Endothelial cell of umbilical vein (primary cell): ENCODE results near the gene KLRF1. TPM values are rescaled to one million over a fixed set of nuclear protein-coding genes. Genes with fewer than 3 reads are reported as not detected.

Experiments
- BruUV-seq: library from RNA; stranded (reverse); fragments of 400-500 nt; replicated peaks from 2 replicates; lab custom pipeline; 2021; lab: Mats Ljungman, UMichigan
- CTCF ChIA-PET: fragments of 300-600, 350-600 bp; sonication (Branson Sonifier 250); formaldehyde crosslinking; loops from one replicate; lab custom pipeline; 2021; ENCODE audit warnings: antibody characterized with exemption, inconsistent platforms; lab: Charles Lee
- POLR2A ChIA-PET: fragments of 300-600, 350-600 bp; sonication (Branson Sonifier 250); formaldehyde crosslinking; loops from one replicate; lab custom pipeline; 2021; ENCODE audit warnings: antibody characterized with exemption, inconsistent platforms; lab: Charles Lee
- DNase-seq: peaks from one replicate; pipeline ENCODE4 v3.0.0-alpha.2; 2011; ENCODE audit warnings: low read depth, low spot score
- FAIRE-seq: peaks from 2 replicates; lab custom pipeline; 2011; peaks lifted over from hg19 to GRCh38; lab: Jason Lieb, UNC
- H2AFZ ChIP-seq: 2 replicates; pipeline ENCODE4 v1.6.0; 2012; ENCODE audit warnings: low read depth, low read length, control low read depth, inconsistent platforms
- H3K27ac ChIP-seq: 2 replicates; pipeline ENCODE4 v1.5.1; 2011; ENCODE audit warnings: low read depth, mild to moderate bottlenecking, control low read depth, low read length, moderate library complexity; ENCODE audit not compliant: insufficient read depth
- H3K27me3 ChIP-seq, 2 experiments: 2 replicates each; pipeline versions ENCODE4 v1.6.0 to v1.6.1; 2011; ENCODE audit warnings: low read length in 2 of 2, mixed read lengths in 1 of 2; ENCODE audit not compliant: control insufficient read depth in 2 of 2, insufficient read depth in 2 of 2
- H3K36me3 ChIP-seq, 2 experiments: 2 replicates in 1 of 2; 3 replicates in 1 of 2; pipeline ENCODE4 v1.5.1; 2011; ENCODE audit warnings: low read length in 2 of 2, mild to moderate bottlenecking in 1 of 2, moderate library complexity in 1 of 2; ENCODE audit not compliant: control insufficient read depth in 2 of 2, insufficient read depth in 2 of 2; ENCODE audit errors: extremely low read depth in 1 of 2
- H3K4me1 ChIP-seq: 3 replicates; pipeline ENCODE4 v1.5.1; 2011; ENCODE audit warnings: mild to moderate bottlenecking, low read length; ENCODE audit not compliant: control insufficient read depth, insufficient read depth; ENCODE audit errors: extremely low read depth
- H3K4me2 ChIP-seq: 2 replicates; pipeline ENCODE4 v1.6.1; 2011; ENCODE audit warnings: low read length, control low read depth, mixed read lengths; ENCODE audit not compliant: insufficient read depth
- H3K4me3 ChIP-seq, 3 experiments: fragments of 200-600 bp in 1 of 3; sonication (generic), shearing (Covaris generic) in 1 of 3; replicated peaks in 1 of 3; 2 replicates each; pipeline ENCODE4 v1.5.1; 2011 to 2016; ENCODE audit warnings: control low read depth in 3 of 3, low read length in 3 of 3, mild to moderate bottlenecking in 2 of 3, inconsistent platforms in 1 of 3, low read depth in 1 of 3, moderate library complexity in 1 of 3; ENCODE audit not compliant: insufficient read depth in 1 of 3
- H3K79me2 ChIP-seq: 2 replicates; pipeline ENCODE4 v1.6.0; 2012; ENCODE audit warnings: low read length, inconsistent platforms; ENCODE audit not compliant: control insufficient read depth, insufficient read depth
- H3K9ac ChIP-seq: replicated peaks from 2 replicates; pipeline ENCODE3; 2011; ENCODE audit warnings: low read length, control low read depth; ENCODE audit not compliant: insufficient read depth; ENCODE audit errors: extremely low read depth
- H3K9me1 ChIP-seq: replicated peaks from 3 replicates; pipeline ENCODE4 v1.6.0; 2011; ENCODE audit warnings: mild to moderate bottlenecking, low read length; ENCODE audit not compliant: control insufficient read depth, insufficient read depth; ENCODE audit errors: extremely low read depth
- H3K9me3 ChIP-seq: replicated peaks from 2 replicates; pipeline ENCODE4 v1.5.1; 2012; ENCODE audit warnings: low read length, inconsistent platforms; ENCODE audit not compliant: control insufficient read depth, insufficient read depth
- H4K20me1 ChIP-seq: replicated peaks from 2 replicates; pipeline ENCODE3; 2011; ENCODE audit warnings: mild to moderate bottlenecking, low read length; ENCODE audit not compliant: control insufficient read depth, insufficient read depth; ENCODE audit errors: extremely low read depth
- EZH2 ChIP-seq: IDR thresholded peaks from 2 replicates; pipeline ENCODE4 v1.6.1; 2012; ENCODE audit warnings: borderline replicate concordance, low read depth, mild to moderate bottlenecking, moderate library complexity, low read length, inconsistent platforms; ENCODE audit not compliant: severe bottlenecking
- FOS ChIP-seq: IDR thresholded peaks from 2 replicates; pipeline ENCODE4 v1.6.1; 2011; ENCODE audit warnings: mild to moderate bottlenecking, low read length, moderate library complexity, borderline replicate concordance; ENCODE audit not compliant: insufficient read depth
- GATA2 ChIP-seq: IDR thresholded peaks from 2 replicates; pipeline ENCODE4 v1.7.0; 2011; ENCODE audit warnings: low read depth, mild to moderate bottlenecking, moderate library complexity, mixed read lengths, low read length; ENCODE audit not compliant: insufficient read length, insufficient read depth
- JUN ChIP-seq: IDR thresholded peaks from 2 replicates; pipeline ENCODE4 v1.6.1; 2011; ENCODE audit warnings: borderline replicate concordance, low read depth; ENCODE audit not compliant: insufficient read length, insufficient read depth
- MYC ChIP-seq: IDR thresholded peaks from one replicate; pipeline ENCODE4 v1.6.1; 2011; ENCODE audit warnings: mild to moderate bottlenecking, low read depth, low read length
- POLR2A ChIP-seq: IDR thresholded peaks from 2 replicates; pipeline ENCODE4 v1.6.1; 2012; ENCODE audit warnings: low read depth, mild to moderate bottlenecking, control low read depth, low read length
- POLR2AphosphoS5 ChIP-seq: IDR thresholded peaks from 2 replicates; pipeline ENCODE4 v1.6.1; 2012; ENCODE audit warnings: low read depth, mild to moderate bottlenecking, control low read depth, low read length, moderate library complexity; ENCODE audit not compliant: insufficient read depth
- dilution Hi-C: fragments of 300-500 bp; cut with MboI; formaldehyde crosslinking; loops from one replicate; pipeline ENCODE4 v1.15.0; 2019; ENCODE audit warnings: low sequenced_read_pairs; ENCODE audit not compliant: extremely low pct_ligation_motif_present
- intact Hi-C: fragments of 100-400 bp; cut with micrococcal nuclease; formaldehyde crosslinking; loops from one replicate; pipeline ENCODE4 v1.10.0; 2022
- polyA plus RNA-seq, 4 experiments: library from polyadenylated mRNA; depleted of rRNA in 3 of 4; stranded (reverse) in 3 of 4; unstranded in 1 of 4; fragments of >200 nt; gene quantifications; 2 replicates each; pipeline versions ENCODE4 v1.2.1 to v1.2.3, GENCODE V29; 2011 to 2012; ENCODE audit warnings: missing spikeins in 1 of 4
- total RNA-seq: library from RNA; stranded (reverse); gene quantifications from 2 replicates; pipeline ENCODE4 v1.2.3, GENCODE V29; 2021
- TF ChIP-seq, protein P1 (sequence below): IDR thresholded peaks from 2 replicates; pipeline ENCODE4 v1.6.1; 2011; ENCODE audit not compliant: insufficient read depth, insufficient read length
- TF ChIP-seq, protein P2 (sequence below), 2 donors: IDR thresholded peaks; 1 replicate in 1 of 2; 2 replicates in 1 of 2; pipeline ENCODE4 v1.5.1; 2011; ENCODE audit warnings: low read length in 2 of 2, mild to moderate bottlenecking in 2 of 2, moderate library complexity in 2 of 2, control low read depth in 1 of 2, inconsistent platforms in 1 of 2, low read depth in 1 of 2; ENCODE audit not compliant: insufficient read depth in 1 of 2; ENCODE audit errors: extremely low read depth in 1 of 2

The KLRF1 gene
- total and polyA plus RNA-seq, 2 donors (not counting 3 experiments of a cell fraction or from before 2014, with no cell fraction given) = not detected

DNA sequence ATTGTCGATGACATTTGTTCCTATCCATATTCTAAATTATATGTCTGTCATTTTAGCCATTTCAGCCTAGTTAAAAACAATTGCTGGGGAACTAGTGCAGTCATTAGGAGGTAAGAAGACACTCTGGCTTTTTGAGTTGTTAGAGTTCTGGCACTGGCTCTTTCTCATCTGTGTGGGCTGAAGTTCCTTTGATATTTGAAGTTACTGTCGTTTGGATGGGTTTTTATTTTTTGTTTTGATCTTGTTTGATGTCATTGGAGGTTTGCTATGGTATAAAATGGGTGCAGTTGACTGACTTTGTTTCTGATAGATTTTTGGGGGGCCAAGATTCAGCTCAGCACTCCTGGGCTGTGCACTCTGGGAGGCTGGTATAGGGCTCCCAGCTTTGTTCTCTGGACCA, 45.9 kb upstream of the KLRF1 start:
- H3K9ac ChIP-seq = no peak overlapping the region
- FAIRE-seq = no peak
- intact Hi-C loops = no loop called here

More for the DNA sequence above, 45.9 kb upstream of the KLRF1 start:
- H3K4me1 ChIP-seq = no peaks in the 10 kb centered on the region
- no peak for TF ChIP-seq POLR2A
- TF ChIP-seq FOS = no peak
- no peak for TF ChIP-seq POLR2AphosphoS5
- TF ChIP-seq JUN = no peak
- TF ChIP-seq, protein P1, sequence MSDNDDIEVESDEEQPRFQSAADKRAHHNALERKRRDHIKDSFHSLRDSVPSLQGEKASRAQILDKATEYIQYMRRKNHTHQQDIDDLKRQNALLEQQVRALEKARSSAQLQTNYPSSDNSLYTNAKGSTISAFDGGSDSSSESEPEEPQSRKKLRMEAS = no peak
- no peak for TF ChIP-seq GATA2
- TF ChIP-seq MYC = no peak
- TF ChIP-seq, protein P2, sequence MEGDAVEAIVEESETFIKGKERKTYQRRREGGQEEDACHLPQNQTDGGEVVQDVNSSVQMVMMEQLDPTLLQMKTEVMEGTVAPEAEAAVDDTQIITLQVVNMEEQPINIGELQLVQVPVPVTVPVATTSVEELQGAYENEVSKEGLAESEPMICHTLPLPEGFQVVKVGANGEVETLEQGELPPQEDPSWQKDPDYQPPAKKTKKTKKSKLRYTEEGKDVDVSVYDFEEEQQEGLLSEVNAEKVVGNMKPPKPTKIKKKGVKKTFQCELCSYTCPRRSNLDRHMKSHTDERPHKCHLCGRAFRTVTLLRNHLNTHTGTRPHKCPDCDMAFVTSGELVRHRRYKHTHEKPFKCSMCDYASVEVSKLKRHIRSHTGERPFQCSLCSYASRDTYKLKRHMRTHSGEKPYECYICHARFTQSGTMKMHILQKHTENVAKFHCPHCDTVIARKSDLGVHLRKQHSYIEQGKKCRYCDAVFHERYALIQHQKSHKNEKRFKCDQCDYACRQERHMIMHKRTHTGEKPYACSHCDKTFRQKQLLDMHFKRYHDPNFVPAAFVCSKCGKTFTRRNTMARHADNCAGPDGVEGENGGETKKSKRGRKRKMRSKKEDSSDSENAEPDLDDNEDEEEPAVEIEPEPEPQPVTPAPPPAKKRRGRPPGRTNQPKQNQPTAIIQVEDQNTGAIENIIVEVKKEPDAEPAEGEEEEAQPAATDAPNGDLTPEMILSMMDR (IDR thresholded peaks at IDR 0.05; ENCODE audit: extremely low read depth in 1 of 2, insufficient read depth in 1 of 2, low read depth in 1 of 2, low read length in 2 of 2) = no peak
- no peak for TF ChIP-seq EZH2
- BruUV-seq = no TSS peak
- H3K27me3 ChIP-seq = no peaks in the 10 kb centered on the region
- H3K36me3 ChIP-seq = no peaks in the 10 kb centered on the region
- POLR2A ChIA-PET = no interaction called here
- H3K79me2 ChIP-seq = no peaks in the 10 kb centered on the region
- CTCF ChIA-PET = interaction anchor here (1.2 to 1.6 kb wide), 3 partner anchors 8 to 16 kb away, joined by 3 to 4 read pairs (median 3); no protein-coding TSS in a partner anchor
- H3K27ac ChIP-seq = no peak overlapping the region
- no peaks in the 10 kb centered on the region for H3K9me1 ChIP-seq
- no peak overlapping the region for H3K4me2 ChIP-seq
- H3K9me3 ChIP-seq = no peaks in the 10 kb centered on the region
- no peak overlapping the region for H3K4me3 ChIP-seq
- dilution Hi-C loops = no loop called here
- no peaks in the 10 kb centered on the region for H4K20me1 ChIP-seq
- no peak overlapping the region for H2AFZ ChIP-seq
- DNase-seq = no peak
